Measurements from ENCODE around the gene IL4I1.

DNA sequence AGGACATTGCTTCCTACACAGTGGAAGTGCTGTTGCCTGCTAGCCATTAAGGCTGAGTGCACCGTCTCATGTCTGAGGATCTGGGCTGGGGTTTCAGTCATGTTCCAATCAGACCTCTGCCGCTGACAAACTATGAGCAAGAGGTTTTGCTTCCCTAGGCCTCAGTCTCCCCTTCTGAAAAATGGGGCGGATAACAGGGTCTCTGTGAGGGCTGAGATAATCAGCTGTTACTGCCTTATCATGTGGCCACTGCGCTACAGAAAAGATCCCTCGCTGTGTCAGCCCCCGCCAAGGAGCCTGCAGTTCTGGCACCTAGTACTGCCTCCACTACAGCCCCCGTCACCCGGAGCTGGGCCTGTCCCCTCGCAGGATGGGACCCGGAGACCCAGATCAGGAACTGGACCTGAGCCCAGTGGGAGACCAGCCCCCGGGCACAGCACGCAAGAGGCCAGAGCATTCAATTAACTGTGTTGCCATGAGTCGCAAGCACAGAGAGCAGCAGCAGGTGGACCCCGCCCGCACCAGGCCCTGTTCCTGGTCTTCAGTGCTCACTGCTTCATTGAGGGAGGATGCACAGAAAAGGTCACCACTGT is 26.3 kb downstream of the IL4I1 start:
- TF ChIP-seq, protein P1, sequence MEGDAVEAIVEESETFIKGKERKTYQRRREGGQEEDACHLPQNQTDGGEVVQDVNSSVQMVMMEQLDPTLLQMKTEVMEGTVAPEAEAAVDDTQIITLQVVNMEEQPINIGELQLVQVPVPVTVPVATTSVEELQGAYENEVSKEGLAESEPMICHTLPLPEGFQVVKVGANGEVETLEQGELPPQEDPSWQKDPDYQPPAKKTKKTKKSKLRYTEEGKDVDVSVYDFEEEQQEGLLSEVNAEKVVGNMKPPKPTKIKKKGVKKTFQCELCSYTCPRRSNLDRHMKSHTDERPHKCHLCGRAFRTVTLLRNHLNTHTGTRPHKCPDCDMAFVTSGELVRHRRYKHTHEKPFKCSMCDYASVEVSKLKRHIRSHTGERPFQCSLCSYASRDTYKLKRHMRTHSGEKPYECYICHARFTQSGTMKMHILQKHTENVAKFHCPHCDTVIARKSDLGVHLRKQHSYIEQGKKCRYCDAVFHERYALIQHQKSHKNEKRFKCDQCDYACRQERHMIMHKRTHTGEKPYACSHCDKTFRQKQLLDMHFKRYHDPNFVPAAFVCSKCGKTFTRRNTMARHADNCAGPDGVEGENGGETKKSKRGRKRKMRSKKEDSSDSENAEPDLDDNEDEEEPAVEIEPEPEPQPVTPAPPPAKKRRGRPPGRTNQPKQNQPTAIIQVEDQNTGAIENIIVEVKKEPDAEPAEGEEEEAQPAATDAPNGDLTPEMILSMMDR (IDR thresholded peaks at IDR 0.05): no peak
- TF ChIP-seq POLR2AphosphoS5 (IDR thresholded peaks at IDR 0.05) (no peak), EP300 (IDR thresholded peaks at IDR 0.05) (no peak), POLR2A (IDR thresholded peaks at IDR 0.05) (no peak)
